GM18951 (cell line): ENCODE measurements around the gene PSMA5.

Experiments
- POLR2A ChIP-seq: IDR thresholded peaks from 4 replicates; pipeline ENCODE4 v1.6.1; 2011; ENCODE audit warnings: mild to moderate bottlenecking; ENCODE audit not compliant: insufficient read length, insufficient read depth; ENCODE audit errors: extremely low read depth
- in situ Hi-C: fragments of 300-500 bp; cut with MboI; formaldehyde crosslinking; loops from one replicate; pipeline ENCODE4 v1.12.0; 2022; ENCODE audit warnings: low sequenced_read_pairs, mixed read lengths, inconsistent platforms; ENCODE audit not compliant: unreplicated experiment

The PSMA5 gene

DNA sequence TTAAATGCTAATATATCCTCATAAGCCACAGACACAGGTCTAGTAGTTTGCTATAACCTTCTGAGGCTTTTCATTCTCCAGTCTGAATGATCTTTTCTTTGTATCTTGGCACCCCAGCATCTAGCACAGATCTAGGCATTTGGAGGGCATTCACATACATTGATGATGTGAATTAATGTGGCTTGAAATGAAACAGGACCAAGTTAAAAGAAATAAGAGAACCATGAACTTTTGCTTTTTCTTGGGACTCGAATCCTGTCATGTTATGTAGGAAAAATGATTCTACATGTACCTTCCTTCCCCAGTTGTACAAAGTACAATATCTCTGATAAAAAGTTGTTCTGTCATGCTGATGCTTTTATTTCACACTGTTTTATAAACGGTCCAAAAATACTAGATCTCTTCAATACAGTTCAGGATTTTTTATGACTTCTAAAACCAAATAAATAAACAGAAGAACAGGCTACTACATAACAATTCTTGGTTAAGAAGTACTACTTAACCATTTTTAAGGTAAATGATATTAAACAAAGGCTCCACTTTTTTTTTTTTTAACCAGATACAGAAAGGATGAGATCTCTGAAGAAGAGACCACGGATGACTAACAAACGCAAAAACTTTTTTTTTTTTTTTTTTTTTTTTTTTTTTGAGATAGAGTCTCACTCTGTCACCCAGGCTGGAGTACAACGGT is 31.5 kb downstream of the PSMA5 start:
- no peak for TF ChIP-seq POLR2A

DNA sequence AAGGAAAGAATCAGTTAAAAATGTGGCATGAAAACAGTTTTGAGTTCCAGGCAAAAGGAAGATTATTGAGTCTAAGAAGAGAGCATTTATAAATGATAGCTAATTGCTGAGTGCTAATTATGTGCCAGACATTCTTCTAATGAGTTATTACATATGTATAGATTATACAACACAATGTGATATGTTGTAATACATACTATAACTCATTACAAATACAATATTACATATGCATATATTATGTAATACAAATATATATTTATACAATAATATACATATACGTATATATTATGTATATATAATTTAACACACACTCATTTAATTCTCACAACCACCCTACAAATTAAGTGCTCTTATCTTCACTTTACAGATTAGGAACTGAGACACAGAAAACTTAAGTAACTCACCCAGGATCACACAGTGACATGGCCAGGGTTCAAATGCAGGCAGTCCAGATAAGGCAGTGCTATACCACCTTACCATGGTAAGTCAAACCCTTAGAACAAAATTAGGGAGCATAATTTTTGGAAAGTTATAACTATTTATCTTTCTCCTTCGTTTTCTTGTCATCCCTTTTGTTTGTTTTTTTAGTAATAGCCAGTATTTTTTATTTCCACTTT is 32.5 kb downstream of the PSMA5 start:
- in situ Hi-C loops, result no loop called here
- TF ChIP-seq POLR2A, result no peak

More for the DNA sequence above, 31.5 kb downstream of the PSMA5 start:
- in situ Hi-C loops, result no loop called here

DNA sequence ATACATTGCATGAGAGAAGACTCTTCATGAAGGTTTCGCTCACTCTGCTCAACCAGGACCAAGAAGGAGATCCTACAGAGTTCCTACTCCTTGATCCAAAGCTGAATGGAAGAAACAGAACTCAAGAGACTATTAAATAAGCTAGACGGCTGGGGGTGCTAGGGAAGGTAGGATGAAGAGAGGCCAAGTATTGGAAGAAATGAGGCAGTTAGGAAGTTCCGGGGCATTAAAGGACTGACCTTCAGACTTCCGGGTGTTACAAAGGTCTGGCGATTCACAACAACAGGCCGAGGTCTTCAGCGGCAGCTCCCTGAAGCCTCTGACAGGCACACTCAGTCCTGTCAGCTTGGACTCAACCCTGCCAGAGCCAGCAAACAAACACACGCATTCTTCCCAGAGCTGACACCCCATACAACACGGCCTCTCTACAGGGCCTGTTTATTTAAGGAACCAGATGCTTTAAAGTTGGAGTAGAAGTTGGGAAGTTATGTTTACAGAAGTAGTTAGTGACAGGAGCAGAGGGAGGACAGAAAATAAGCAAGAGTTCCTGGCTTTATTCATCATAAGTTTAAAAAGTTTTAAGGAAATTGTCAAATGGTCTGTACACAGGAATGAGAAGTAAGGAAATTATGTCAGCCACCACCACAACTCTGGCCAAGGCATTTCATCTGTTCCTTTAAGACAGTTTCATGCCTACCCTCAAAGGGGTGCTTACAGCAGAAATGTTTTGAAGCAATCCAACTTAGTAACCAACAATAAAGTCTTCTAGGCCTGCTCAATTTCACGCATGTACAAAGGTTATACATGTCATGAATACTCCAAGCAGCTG is 33.2 kb downstream of the PSMA5 start:
- no peak for TF ChIP-seq POLR2A
- in situ Hi-C loops, result no loop called here

DNA sequence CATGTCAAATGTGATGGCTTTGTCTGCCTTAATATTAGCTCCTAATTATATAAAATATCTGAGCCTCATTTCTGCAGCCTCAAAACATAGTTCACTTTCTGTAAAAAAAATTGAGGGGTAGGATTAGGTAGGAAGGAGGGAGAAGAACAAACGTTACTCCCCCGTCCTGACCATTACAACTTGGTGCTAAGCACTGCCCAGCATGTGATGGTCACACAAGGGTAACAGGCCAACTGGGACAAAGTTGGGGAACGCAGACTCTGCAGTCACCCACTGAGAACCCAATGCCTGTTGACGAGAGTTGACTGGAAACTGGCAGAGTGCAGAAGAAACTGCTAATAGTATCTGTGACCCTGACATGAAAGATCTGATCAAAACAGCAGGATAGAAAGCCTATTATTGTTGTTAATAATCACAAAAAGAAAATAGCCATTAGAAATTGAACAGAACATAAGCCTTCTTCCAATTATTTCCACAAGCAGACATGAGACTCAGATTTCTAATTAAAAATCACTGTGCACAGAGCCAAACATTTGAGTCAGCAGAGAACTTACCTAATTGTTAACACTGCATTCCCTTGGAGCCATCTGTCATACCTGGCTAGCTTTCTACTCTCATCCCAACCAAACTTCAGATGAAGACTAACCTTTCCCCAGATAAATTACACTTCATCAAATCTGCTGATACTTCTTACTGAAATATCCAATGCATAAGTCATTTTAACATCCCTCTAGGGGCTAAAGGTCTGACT is 34.0 kb downstream of the PSMA5 start:
- no peak for TF ChIP-seq POLR2A
- in situ Hi-C loops, result no loop called here

DNA sequence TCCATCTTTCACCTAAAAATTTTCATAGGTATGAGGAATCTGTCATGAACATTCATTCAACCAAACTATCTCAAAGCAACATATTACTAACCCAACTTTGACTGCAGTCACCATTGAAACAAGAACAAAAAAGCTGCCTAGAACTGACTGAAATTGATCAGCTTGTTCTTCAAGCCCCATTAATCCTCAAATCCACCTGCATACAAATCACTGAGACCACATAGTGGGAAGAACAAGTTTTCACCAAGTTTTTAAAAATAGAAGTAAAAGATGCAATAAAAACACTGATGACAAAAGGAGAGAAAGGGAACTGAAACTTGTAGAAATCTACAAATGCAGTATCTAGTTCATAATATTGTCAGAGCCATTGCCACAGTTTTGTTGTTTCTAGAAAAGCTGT is 34.6 kb downstream of the PSMA5 start:
- in situ Hi-C loops, result no loop called here
- TF ChIP-seq POLR2A, result no peak

DNA sequence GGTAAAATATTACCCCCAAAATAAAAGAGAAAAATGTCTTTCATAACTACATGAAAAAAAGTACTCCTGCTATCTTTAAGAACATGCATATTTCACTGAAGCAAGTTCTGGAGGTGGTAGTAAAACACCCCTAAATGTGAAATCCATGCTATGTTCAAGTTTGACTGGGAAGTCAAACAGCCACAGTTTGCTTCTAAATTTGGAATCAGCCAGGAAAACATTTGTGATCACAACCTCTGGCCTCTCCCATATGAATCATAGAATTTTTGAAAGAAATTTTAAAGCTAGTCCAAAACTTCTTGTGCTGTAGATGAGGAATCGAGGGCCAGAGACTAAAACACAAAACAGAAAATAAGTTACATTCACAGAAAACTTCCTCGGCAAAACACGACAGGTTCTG is 35.1 kb downstream of the PSMA5 start:
- in situ Hi-C loops, result no loop called here
- TF ChIP-seq POLR2A, result no peak

DNA sequence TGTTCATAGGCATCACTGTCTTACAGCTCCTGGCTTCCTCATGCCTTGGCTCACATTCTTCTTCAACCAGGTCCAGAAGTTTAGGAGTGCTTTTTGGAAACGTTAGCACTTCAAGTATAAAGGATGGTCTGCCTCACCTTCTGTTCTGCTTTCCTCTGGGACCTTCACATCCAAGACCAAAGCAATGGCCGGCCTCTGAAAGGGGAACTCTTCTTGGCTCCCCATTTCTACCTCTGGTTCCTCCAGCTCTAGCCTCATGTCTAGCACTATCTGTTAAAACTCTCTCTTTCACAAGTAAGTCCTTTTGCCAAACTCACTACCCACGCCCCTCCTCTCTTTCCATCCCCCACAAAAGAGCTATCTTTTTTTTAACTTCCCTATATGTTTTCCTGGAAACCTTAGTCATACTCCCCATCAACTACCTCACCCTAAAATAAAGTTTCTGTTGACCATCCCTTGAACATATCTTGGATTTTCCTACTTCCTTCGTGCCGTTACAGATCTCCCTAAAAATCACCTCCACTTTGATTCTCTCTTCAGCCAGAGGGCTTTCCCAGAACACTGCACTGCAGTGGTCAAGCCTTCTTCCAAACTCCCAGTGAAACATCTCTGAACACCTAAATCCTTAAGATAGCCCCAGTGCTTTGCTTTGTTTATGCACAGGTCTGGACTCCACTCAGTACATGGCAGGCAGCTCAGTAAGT is 36.5 kb downstream of the PSMA5 start:
- in situ Hi-C loops, result no loop called here
- no peak for TF ChIP-seq POLR2A

DNA sequence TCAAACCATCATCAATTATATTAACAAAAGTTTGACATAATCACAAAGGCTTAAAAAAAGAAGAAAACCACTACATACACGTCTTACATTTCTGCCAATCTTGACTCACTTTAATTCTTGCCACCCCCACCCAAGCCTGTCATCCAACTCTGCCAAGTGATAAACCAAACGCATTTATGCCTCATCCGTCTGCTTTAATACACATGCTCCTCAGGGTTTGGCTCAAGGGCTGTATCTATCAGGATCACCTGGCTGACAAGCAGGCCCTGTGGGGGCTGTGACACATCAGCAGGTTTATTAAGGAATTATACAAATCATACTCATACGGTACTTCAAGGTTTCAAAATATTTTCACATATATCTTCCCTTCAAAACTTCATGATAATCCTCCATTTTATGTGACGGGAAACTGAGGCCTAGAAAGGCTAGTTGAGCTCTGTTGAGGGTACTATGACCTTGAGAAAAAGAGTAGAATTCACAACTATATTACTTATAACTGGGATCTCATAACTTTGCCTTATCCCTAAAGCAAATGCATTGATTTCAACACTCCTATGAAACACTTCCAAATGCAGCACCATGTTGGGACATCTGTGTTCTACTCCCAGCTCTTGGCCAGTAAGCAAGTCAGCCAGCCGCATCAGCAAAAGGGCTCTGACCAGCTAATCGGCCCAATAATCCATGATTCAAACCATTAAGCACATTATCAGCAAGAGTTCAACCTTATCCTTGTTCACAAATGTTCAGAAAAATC is 37.2 kb downstream of the PSMA5 start:
- in situ Hi-C loops, result no loop called here
- no peak for TF ChIP-seq POLR2A

DNA sequence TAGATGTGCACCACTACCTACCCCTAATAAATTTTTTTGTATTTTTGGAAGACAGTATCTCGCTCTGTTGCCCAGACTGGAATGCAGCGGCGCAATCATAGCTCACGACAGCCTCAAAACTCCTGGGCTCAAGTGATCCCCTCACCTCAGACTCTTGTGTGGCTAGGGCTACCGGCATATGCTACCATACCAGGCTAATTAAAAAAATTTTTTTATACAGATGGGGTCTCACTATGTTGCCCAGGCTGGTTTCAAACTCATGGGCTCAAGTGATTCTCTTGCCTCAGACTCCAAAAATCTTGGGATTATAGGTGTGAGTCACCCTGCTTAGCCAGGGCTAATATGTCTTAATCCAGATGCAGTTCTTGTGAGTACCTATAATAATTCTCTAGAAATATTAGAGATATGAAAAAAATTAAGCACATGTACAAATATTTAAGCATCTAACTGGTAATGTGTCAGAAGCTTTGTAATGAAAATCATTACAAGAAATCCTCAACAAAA is 38.0 kb downstream of the PSMA5 start:
- TF ChIP-seq POLR2A, result no peak
- in situ Hi-C loops, result no loop called here

DNA sequence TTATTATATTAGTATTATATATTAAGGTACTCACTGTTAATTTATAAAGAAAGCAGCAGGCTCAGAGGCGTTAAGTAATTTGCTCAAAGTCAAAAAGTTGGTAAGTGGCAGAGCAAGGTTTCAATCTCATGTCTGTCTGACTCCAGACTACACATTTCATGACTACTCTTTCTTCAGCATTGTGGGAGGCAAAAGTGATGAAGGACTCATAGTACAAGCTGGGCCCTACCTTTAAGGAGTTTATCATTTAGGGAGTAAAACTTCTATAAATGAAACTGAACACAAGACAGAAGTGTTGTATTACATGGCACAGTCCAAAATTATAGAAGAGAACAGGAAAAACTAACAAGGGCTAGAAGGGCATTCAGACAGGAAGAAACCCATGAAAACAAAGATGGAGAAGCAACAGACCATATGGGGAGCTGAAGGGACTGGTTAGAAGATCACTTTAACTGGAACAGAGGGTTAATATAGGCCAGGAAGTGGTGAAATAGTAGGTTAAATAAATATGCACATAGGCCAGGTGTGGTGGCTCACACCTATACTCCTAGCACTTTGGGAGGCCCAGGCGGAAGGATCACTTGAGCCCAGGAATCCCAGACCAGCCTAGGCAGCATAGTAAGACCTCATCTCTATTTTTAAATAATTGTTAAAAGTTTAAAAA is 40.1 kb downstream of the PSMA5 start:
- TF ChIP-seq POLR2A, result no peak
- in situ Hi-C loops, result no loop called here

DNA sequence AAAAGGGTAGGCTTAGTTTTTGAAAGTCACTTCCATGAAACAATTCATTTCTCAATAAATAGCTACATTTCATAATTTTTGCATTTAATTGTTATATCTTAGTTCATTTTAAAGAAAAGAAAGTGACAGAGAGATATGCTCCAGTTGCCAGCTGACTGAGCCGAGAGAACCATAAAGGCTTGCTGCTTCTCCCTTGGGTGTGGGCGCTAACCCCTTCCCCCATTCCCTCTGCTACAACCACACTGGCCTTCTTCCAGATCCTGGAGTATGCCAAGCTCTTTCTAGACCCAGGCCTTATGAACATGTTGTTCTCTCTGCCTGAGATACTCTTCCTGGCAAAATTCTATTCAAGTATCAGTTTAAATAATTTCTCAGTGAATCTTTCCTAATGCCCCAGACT is 40.8 kb downstream of the PSMA5 start:
- in situ Hi-C loops, result no loop called here
- TF ChIP-seq POLR2A, result no peak
